GM12801 (cell line): Measurements from ENCODE around the gene UCP1.

Experiments
- CTCF ChIP-seq: IDR thresholded peaks from one replicate; pipeline ENCODE4 v1.5.1; 2011; ENCODE audit warnings: control low read depth; ENCODE audit not compliant: insufficient read length; ENCODE audit errors: extremely low read depth

The UCP1 gene

DNA sequence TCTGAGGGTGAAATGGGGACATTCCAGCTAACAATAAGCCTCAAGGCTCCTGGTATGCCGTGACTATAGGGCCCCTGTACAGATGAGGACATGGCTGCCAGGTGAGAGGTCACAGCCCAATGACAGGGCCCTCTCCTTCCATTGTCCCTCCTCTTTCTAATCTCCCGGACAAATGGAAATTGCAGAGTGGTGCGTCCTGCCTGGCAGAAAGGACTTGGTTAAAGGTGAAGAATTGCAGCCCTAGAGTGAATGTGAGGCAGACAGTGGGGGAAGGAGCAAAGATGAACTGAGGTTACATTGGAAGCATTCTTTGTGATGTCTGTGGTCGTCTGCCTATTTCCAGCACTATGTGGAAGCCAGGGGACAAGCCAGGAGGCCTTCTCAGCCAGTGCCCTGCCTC lies 6.7 kb upstream of the UCP1 start:
- TF ChIP-seq CTCF, result no peak

GRCh38 chr4:140571620-140572019 lies 2.9 kb upstream of the UCP1 start:
- TF ChIP-seq CTCF, result no peak

DNA sequence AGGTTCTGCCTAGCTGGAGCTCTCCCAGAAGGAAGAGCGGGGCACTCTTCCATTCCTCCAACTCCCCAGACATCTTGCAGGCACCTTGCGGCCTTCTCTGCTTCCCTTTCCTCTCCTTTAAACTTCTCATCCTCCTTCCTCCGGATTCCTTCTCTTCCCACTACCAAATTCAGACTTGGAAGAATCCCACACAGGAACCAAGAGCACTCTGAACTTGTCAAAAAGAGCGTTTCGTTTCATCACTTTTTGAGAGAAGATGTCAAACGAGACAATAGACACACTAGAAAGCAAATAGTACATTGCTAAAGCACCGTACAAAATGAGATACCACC lies 512 bp upstream of the UCP1 start:
- TF ChIP-seq CTCF, result no peak

- no peak for TF ChIP-seq CTCF
Observed at GRCh38 chr4:140559696-140560095, 9.1 kb downstream of the UCP1 start.

DNA sequence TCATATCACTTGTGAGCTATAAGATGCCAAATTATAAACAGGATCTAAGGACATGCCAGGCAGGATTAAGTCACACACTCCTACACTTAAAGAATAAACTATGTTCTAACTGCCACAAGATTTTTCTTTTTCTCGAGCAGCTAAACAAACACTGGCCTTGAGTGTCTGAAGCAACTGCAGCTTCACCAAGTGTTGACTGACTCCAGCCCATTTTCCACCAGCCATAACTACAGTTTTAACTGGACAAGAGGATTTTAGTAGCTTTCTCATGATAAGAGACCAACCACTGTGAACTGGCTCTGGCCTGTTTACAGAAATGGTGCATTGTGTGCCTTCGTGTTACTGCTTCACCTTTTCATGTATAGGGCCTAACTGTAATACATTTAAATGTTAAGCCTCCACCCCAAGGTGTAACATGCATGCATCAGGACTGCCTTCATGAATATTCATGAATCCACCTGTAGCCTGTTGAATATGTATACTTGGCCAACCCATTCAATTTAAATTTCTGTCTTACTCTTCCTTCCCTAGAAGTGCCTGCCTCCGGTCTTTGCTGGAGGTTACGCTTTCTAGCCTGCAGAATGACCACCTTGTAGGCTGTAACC lies 10.8 kb downstream of the UCP1 start:
- no peak for TF ChIP-seq CTCF

- TF ChIP-seq CTCF, result no peak
Observed at GRCh38 chr4:140556372-140557085, 12.2 kb downstream of the UCP1 start.

- no peak for TF ChIP-seq CTCF
Observed at GRCh38 chr4:140533951-140534480, 34.7 kb downstream of the UCP1 start.
